CD4-positive, alpha-beta T cell treated with Interferon alpha-2 for 1 hour (primary cell): ENCODE data around the gene DNMT3A.

Experiments
- DNase-seq, 2 donors: peaks; one replicate each; pipeline ENCODE4 v3.0.0-alpha.2; 2020 to 2022

DNMT3A gene

DNA sequence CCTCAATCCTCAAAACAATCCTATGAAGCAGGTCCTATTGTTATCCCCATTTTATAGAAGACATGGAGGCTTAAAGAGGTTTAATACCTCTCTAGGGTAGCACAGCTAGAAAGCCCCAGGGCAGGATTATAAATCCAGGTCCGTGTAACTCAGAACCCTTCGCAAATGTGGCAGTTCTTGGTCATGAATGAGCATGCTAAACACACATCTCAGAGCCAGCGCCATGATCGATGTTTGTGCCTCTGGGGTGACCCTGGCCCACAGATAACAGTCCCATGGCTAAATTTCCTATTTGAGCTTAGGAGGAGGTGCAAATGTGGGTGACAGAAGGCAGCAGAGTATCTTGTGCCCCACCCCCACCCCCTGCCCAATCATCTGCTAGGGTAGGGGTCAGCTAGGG is 17.5 kb downstream of the DNMT3A start:
- DNase-seq = no peak

DNA sequence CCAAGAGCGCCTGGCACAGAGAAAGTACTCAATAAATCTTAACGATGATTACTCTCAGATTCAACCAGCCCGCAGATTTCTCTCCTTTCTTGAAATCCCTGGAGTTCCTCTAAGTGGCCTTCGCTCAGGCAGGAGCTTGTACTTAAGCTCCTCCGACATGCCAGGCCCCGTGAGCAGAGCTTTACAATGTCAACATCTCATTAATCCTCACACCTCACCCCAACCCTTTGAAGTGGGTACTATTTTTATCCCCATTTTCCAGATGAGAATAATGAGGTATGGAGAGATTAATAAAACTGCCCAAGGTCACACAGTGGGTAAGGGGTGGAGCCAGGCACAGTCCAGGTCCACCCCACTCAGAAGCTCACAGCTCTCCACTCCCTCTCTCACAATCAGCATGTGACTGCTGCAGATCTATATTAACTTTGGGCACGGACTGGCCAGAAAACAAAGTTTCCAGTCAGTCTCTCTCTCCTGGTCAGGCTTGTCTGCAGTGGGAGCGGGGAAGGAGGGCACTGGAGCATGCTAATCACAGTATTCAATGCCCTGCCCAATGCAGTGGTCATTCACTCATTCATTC is 18.0 kb downstream of the DNMT3A start:
- DNase-seq = no peak

DNA sequence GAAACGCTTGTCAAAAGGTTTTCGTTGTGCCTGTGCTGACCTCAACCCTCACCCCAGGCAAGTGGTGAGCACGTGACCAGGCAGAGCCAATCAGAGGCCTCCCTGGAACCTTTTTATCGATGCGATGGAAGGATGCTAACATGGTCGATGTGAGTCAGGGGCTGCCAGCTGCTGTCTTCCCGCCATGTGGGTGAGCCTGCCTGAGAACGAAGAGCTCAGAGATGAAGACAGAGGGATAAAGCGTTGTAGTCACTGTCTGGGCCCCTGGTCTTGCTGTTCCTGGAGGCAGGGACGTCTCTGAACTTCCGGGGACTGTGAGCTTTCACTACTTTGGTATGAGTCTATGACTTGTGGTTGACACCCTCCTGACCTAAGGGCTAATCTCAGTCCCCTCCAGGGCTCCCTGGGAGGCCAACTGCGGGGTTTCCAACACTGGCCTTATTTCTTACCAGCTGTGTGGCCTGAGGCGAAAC is 18.6 kb downstream of the DNMT3A start:
- peak; percentile 46 to 82 for DNase-seq

DNA sequence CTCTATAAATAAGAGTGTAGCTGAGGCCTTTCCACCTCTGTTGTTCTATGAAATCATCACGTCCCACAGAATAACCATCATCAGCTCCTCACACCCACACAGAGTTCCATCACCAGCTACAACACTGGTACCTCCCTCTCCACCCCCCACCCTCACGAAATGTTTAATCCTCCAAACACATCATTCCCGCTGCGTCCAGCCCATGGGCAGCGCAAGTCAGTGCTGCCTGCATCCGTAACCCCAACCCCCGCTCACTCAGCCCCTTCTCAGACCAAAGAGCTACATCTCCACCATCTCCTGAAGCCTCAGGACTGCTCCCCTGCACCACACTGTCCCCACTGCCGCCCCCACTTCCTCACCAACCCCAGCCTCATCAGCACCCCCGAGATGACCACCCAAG is 19.4 kb downstream of the DNMT3A start:
- DNase-seq = no peak

DNA sequence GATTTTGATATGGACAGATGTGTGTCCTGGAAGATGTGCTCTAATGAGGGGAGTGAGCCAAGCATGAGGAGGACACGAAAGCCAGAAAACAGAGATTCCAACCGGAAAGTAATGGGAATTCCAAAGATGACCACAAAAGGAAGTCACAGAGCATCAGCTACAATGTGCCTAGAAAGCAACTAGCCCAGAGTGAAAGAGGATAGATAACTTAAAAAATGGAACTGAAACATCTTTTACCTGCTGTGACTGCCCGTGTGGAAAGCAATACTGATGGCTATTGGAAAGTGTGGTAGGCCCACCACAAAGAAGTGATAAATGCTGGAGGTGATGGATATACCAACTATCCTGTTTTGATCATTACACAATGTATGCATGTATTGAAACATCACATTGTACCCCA is 21.6 kb downstream of the DNMT3A start:
- no peak for DNase-seq

DNA sequence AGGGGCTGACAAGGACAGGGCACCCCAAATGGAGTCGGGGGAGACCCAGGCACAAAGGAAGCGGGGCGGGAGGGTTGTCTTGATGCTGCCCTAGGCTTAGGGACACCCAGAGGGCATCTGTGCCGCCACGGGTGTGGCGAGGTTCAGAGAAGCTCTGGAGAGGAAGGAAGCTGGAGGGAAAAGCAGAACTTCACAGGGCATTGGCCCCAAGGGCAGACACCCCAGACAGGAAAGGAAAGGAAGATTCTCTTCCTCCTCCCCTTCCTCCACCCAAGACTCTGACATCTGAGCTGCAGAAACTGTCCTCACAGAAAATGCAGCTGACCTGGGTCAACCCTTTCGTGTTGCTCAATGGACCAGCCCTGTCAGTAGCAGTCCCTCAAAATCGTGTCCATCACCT is 25.6 kb downstream of the DNMT3A start:
- peak in 1 of 2 donors; percentile 45 for DNase-seq

DNA sequence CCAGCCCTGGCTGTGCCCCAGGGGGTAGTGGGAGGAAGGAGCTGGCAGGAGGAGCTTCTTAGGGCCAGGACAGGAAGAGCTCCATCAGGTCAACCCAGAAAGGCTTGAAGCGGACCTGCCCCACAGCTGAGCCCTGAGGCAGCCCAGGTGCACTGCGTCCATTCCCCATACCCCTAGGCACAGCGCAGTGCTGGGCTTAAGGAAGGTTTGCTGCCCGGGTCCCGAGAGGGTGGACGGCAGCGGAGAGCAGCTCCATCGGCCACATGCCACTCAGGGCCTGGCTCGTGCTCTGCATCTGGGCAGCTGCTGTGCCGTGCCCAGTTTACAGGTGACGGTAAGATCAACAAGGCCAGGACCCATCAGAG is 26.4 kb downstream of the DNMT3A start:
- no peak for DNase-seq

DNA sequence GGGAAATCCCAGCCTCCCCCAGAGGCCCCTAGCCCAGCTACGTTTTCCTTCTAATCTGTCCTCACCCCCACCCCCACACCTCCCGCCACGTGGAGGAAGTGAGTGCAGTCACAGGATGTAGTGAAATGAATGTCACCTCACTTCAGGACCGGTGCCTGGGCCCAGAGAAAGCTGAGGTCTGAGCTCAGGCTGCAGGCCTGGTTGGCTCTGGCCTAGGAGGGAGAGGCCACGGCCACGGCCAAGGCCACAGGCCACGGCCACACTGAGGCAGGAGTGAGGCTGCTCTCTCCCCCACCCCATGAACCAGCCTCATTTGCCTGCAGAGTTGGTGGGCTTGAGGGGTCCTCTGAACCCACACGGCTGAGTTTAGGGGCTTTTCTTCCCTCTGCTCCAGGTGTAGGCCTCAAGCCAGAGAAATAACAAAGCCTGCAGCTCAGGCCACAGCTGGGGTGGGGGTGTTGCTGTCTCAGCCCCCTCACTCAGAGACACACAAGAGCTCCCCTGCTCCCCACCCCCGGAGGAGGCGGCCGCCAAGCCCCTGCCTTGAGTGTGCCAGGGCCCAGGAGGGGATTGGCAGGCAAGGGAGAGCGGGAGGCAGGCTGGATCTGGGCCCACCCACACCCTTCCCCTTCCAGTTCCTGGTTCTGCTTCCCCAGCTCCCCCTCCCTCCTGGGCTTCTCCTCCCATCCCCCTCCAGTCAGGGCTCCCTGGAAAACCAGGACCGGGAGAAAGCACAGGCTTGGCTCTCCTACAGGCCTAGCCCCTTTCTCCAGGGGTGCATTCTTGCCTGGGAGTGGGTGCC is 27.0 kb downstream of the DNMT3A start:
- DNase-seq = peak; percentile 48 to 80

DNA sequence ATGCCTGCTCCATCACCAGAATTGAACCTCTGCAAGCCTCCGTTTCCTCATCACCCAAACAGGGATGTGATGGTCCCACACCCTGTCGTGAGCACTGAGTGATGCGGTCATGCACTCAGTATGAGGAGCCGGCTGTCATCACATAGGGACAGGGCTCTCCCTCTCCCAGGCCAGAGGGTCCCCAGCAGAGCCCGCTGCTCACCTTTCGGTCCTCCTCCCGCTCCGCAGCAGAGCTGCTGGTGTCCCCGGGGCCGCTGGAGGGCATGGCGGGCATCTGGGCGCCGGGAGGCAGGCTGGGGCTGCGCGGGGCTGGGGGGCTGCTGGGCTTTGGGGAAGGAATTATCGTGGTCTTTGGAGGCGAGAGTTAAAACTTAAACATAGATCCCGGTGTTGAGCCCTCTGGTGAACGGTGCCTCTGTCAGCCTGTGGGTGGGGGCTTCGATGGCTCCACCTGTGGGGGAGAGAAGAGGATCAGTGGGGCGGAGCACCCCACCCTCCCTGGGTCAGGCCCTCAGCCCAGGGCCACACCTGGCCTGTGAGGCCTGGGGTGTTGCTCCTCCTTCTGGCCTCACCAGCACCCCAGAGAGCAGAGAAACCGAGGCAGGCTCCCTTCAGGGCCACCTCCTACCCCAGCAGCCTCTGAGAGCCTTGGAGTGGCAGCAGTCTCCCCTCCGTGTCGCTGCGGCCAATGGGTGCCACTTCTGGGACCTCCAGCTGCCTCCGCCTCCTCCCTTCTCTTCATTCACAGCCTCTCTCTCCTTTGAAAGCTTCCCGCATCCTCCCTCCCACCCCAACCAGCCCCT is 27.8 kb downstream of the DNMT3A start:
- no peak for DNase-seq

DNA sequence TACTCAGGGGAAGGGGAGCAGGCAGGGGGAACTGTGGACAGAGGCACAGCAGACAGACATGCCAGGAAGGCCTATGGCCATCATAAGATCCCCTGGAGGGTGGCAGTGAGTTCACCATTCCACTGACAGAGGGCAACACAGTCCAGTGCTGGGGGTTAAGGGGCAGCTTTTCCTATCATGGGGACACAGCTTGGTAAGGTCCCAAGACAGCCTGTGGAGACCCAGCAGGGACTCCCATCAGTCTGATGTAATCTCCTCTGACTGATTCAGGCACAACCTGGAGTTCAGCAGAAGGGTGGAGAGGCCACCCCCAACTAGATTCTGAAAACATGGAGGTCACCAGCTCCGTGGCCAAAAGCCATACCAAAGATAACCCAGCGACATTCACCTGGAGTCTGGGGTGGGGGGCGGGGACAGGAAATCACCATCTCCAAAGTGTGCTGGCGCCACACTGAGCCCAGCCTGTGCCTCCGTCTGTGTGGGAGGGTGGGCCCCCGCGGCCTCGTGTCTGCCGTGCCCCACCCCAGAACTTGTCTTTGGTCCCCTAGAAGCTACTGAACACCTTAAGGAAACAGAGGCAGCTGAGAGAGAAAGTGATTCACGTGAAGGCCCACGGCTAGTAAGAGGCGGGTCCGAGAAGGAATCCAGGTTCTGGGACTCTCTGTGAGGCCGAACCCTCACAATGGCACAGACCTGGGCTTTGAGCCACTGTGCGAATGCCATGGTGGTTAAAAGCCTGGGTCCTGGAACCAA is 28.6 kb downstream of the DNMT3A start:
- DNase-seq = peak in 1 of 2 donors; percentile 39

DNA sequence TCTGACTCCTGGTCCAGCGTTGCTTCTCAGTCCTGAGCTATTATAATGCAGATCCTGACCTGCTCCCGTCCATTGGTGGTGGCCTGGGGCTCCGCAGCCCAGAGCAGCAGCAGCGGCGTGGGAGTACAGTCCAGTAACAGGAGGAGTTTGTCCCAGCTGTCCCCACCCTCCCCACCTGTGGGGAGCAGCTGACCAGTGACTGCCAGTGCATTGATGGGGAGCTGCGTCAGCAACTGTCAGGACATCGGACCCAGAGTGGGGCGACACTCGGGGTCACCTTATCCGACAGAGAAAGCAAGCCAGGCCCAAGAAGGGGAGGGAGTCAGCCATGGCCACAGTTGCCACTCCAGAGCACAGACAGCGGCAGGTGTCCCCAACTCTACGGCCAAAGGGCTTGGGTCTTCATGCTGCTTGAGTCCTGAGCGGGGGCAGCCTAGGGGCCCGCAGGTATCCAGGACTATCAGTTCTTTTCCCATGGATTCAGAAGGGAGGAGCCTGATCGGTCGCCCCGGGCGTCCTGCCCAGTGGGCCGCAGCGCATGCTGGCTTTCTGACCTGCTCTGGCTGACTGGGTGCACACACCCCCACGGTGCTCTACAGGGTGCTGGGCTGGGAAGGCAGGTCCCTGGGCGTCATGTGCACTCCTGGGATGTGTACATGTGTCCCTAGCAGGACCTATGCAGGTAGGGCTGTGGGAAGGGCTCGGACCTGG is 29.7 kb downstream of the DNMT3A start:
- no peak for DNase-seq

DNA sequence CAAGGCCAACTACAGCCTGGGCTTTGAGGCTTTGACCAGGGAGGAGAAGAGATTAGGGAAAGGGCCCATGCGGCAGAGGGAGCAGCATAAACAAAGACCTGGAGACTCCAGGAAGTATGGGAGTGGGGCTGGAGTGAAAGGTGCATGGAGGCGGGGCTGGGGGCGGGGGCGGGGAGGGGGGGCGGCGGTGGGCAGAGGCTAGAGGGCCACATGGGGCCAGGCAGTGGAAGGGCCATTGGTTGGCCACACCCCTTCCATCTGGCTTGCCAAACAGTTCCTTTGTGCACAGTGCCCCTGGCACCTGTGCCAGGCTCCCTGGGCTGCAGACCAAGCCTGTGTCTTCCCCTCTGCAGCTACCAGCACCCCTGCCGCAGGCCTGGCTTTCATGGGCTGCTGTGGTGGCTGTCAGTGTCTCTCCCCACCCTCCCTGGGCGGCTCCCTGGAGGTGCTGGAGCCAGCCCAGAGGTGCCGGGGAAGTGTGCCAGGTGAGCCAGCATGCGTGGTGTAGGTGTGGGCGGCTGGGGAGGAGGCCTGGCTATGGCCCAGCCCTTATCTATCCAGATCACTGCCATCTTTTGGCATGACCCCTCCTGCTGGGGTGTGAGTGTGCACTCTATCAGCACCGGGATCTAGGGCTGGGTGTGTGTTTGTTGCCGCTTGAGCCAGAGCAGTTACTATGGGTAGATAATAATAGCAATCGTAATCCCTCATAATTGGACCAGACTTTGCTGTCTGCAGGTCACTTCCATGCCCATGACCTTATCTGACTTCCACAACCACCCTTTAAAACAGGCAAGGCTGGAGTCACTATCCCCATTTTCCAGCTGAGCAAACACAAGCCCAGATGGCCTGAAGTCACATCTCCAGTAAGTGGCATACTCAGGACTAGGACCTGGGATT is 30.5 kb downstream of the DNMT3A start:
- no peak for DNase-seq

DNA sequence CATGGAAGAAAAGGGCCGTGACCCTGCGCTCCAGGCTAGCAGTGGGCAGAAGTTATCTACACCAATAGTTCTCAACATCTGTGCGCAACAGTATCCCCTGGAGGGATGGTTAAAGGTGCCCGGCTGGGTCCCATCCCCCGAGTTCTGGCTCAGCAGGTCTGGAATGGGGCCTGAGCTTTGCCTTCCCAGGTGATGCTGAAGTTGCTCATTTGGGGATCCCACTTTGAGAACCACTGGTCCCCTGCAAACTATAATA is 31.1 kb downstream of the DNMT3A start:
- no peak for DNase-seq

DNA sequence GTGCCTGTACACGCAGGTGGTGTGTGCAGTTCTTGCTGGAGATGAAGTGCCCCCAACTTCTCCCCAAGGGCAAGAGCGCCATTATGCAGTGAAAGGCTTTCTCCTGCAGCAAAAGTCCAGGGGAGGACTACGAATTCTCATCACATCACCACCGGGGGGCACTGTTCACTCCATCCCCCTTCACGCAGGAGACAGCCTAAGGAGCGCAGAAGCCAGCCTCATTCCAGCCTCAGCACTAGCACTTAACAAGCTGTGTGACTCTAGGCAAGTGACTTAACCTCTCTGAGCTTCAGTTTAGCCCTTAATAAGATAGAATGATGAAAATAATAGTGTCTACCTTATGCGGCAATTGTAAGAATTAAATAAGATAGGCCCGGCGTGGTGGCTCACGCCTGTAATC is 32.3 kb downstream of the DNMT3A start:
- peak; percentile 56 to 71 for DNase-seq

DNA sequence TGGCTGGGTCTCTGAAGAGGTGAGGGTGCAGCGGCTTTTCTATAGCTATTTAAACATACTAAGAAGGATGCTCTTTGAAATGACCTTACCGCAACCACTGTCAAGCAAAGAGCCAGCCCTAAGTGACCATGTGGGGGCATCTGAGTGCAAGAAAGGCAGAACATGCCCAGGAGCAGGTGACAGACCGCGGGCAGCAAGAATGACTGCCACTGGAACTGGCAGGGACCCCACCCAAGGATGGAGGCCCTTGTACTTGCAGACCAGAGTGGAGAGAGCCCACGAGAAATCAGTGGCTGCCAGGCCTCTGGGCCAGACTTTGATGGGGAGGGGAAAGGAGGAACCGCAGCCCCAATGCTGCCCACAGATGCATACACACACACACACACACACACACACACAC is 33.1 kb downstream of the DNMT3A start:
- DNase-seq = no peak

DNA sequence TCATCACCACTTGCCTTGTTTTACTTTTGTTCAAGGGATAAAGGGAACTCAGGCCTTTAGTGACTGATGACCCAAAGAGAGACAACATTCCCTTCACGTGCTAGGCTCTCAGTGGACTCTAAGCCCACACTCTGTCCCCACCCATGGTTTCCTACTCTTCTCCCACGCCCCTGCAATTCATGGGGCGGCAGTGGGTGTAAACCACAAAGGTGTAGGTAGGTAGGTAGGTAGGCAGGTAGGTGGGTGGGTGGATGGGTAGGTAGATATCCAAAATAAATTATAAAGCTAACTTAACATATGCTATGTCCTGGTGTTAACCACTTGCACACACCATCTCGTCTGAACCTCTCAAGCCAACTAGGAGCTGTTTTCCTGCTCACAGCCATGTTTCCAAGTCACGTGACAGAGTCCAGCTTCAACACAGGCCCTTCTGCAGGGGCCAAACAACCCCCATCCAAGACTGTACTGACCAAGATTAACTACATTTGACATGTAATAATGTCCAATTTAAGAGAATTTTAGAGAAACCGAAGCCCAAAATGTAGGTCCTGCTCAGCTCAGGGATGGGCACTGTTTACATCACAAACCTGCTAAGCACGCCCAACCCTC is 33.7 kb downstream of the DNMT3A start:
- no peak for DNase-seq

DNA sequence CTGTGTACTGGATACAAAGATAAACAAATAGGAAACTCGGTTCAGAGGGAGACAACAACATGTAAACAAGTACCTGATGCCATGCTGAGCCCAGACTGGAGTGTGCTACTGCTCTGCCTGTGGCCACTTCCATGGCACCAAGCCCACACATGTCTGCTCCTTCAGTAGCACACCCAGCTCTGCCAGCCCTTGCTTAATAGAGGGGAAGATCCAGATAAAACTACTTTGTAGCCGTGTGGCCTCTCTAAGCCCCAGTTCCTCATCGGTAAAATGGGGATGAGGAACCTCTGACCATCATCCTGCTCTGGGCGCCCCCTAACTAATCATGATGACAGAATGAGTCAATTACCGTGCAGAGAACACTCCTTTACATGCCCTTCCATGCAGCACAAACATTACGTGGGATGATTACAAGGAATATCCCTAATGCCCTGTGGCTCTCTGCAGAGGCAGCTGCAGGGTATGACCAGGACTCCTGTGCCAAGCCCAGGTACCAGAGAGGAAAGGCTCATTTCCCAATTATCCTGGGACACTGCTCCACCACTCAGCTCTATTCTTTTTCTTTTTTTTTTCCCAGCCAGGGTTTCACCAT is 34.9 kb downstream of the DNMT3A start:
- DNase-seq = no peak

DNA sequence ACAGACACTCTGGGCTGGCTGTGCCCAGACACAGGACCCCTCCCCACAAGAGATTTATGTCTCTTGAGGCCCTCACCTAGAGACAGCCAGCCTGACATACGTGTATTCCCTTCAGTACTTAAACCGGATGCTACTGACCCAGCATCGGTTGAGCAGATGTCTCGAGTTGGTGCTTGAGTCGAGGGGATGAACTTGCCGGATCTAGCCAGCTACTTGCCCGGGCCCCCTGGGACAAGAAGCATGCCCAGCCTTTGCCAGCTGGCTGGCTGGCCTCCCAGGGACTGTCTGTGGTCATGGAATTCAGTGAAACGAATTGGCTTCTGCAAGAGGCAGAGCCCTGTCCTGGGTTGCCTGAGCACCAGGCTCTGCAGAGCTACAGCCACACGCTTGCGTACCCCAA is 36.0 kb downstream of the DNMT3A start:
- no peak for DNase-seq

DNA sequence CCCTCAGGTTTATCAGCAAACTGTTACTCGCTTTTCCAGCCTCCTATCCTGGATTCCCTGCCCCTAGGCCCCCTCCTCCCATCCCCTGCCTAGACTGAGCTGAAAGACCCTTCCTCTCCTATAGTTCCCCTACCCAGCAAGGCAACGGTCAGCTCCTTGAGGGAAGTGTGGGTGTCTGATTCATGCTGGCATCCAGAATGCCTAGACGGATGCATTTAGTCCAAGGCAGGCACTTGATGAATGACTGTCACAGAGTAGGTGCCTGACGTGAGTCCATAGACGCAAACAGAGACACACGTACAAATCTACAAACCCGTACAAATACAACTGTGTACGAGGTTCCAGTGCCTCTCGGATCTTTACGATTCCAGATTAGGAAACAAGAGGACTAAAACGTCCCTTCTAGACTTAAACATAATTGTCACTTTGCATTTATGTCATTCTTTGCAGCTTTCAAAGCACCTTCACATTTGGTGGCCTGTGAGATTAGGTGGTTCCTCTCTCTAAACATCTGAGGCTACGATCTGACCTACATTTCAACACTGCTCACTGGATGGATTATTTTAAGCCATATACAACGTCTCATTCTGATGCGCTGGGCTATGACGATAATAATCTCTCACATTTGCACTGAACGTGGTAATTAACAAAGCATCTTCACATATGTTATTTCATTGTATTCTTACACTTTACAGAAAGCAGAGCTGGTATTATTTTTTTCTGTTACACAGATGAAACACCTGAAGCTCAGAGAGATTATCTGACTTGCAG is 36.7 kb downstream of the DNMT3A start:
- DNase-seq = peak in 1 of 2 donors; percentile 29

DNA sequence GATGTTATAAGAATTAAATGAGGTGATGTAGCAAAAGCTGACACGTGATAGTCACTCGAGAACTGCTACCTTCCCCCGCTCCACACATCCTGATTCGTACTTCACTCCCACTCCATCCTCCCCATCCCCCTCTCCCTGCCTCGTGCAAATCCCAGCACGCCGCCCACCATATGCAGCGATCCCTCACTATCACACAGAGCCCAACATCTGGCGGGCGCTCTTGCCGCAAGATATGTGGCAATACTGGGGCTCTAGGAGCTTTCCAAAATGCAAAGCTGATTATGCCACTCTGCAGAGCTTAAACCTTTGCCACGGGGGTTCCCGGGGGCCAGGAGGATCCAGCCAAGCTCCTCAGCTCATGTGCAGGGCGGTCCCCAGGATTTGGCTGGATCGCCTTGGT is 37.4 kb downstream of the DNMT3A start:
- no peak for DNase-seq
